ENCODE results near the gene FRMPD4.

FRMPD4 gene

DNA sequence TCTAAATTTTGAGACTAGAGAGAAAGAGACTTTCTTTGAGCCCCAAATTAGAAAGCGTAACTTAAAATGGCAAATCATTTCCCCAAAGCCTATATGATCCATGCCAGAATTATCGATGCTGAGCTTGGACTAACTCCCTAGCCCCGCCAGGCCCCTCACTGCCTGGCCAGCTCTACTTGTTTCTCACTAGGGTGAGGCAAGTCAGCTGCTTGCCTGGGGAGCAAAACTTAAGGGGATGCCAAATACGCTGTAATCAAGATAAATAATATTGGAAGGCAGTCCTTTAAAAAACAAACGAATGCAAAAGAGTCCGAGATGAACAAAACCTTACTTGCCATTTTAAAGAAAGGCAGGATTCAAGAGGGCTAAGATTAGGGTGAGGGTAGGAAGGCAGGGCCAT lies 236.0 kb downstream of the FRMPD4 start:
- DNase-seq = no peak

DNA sequence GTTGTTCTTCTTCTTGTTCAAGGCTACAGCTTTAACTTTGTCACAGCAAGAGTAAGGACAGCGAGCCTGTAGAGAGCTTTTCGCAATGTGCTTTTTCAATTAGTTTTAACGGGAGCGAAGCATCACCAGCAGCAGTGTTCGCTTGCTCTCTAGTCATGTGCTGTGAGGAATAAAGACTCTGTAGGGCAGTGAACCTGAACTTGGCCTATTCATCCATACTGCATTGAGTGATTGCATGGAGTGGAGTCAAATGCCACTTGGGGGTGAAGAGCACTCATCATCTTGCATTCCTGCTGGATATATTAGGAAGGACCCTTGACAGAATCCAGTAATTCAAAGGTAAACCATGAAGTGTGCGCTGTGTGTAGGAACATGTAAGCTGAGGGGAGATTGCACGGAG lies 240.0 kb downstream of the FRMPD4 start:
- no peak for DNase-seq

DNA sequence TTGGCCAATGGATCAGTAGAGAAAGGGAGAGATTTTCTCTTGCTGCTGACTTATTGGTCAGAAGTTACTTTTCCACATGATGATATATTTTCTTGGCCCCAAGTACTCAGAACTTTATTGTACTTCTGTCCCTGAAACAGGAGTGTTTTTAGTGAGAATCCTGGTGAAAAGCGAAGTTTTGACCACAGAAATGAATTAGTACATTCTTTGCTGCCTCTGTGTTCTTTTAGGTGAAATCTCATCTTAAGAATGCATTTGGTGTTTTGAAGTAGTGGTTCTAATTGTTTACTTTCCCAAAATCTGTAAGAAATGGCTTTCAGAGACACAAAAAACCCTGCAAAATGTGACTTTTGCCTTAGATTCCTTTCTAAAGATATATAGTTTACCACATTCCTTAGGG lies 240.4 kb downstream of the FRMPD4 start:
- DNase-seq = no peak

DNA sequence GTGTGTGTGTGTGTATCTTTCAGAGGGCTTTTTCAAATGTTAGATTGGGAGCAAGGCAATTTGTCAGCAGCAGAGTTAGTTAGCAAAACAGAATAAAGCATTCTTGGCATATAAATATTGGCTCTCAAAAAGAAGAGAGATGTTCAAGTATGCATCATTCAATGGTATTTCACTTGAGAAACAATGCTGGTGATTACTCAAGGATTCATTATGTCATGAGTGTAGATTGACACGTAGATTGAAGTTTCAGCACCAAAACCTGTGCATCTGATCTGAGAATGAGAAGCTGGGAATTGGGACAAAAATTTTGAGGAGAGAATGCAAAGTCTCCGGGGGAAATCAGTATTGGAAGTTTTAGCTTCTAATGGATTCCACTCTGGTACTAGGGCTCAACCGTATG lies 241.4 kb downstream of the FRMPD4 start:
- DNase-seq = no peak

DNA sequence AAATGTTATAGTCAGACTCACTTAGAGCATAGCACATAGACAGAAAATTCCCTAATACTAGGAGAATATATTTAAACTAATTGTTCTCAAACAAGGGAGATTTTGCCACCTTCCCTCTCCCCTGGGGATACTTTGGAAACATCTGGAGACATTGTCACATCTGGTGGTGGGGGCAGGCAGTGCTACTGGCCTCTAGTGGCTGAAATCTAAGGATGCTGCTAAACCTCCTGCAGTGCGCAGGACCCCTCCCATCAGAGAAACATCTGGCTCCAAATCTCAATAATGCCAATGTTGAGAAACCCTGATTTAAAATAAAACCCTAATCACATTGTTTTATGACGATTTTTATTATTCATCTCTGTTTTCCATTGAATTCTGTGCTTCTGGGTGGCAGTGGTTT lies 244.9 kb downstream of the FRMPD4 start:
- no peak for DNase-seq

GRCh38 chrX:12390301-12390700 lies 252.0 kb downstream of the FRMPD4 start:
- DNase-seq = no peak

DNA sequence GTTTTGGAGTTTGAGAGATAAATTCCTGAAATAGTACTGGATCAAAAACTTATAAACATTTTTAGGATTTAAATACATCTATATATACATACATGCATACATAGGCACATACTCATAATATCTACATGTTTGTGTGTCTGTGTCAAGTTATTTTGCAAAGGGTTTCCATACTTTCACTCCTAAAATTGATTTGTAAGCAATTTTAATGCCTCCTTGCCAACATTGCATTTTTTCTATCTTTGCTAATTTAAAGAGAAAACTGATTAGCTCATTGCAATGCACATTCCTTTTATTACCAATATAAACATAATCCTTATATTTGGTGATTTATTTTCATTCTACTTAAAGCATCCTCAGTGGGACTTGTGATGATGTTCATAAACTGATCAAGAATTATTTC lies 258.3 kb downstream of the FRMPD4 start:
- DNase-seq = no peak

- DNase-seq = no peak
Measured at GRCh38 chrX:12400218-12400617, 261.9 kb downstream of the FRMPD4 start.

DNA sequence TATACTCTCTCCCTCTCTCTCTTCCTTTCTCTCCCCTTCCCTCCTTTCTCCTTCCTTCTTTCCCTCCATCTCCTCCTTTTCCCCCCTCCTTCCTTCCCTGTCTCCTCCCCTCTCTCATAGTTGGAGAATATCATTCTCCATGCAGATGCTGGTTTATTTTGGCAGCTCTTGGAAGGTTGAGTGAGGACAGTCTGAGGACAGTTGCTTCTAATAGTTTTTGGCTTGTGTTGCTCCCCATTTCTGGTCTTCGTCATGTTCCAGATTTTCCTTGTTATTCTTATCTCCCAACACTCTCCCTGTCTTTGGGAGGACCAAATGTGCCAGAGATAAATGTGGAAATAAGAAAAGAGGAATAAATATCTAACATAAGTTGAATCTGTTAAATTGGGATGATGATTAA lies 263.0 kb downstream of the FRMPD4 start:
- DNase-seq = no peak

GRCh38 chrX:12403474-12404082 lies 265.3 kb downstream of the FRMPD4 start:
- no peak for DNase-seq

DNA sequence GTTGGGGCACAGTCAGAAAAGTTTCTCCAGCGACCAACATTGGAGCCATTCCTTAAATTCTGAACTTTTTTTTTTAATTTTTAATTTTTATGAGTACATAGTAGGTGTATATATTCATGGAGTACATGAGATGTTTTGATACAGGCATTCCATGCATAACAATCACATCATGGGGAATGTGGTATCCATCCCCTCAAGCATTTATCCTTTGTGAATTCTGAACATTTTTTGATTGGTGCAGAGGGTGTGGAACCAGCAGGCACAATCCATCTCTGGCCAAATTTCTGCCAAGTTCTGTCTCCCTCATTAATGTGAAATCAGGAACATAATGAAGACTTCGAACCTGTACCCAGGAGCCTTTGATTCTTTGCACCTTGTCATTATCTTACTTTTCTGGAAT lies 267.0 kb downstream of the FRMPD4 start:
- no peak for DNase-seq

DNA sequence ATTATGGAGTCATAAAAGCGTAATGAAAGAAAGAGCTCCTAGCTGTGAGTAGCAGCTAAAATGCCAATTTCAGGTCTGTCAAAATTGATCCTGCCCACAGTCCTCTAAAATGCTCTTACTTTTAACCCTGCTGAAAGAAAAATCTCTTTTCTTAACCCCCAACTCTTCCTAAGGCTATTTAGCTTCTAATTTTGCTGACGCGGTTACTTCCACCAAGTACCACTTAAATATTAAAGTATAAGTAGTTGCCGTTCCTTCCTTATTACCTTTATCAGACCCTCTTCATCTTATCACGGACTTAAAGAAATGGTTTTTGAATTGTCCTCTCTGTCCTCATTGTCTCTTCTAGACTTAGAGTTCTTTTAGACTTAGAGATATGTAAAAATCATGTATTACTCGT lies 272.2 kb downstream of the FRMPD4 start:
- no peak for DNase-seq

DNA sequence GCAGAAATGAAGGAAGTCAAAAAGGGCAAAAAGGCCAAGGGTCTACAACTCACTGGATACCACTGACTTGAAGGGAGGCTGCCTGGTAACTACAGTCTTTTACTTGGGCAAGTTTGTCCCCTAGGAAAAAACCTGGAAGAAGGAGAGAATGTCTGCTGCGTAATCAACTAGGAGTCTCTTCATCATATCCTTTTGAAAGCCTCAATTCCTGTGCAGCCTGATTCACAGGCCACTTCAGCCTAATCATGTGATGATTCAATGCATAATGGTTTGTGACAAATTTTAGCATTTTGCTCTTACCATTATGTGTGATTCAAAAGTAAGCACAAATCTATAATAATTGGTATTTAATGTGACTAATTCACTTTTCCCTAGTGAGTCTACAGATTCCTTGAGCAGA lies 273.6 kb downstream of the FRMPD4 start:
- no peak for DNase-seq

DNA sequence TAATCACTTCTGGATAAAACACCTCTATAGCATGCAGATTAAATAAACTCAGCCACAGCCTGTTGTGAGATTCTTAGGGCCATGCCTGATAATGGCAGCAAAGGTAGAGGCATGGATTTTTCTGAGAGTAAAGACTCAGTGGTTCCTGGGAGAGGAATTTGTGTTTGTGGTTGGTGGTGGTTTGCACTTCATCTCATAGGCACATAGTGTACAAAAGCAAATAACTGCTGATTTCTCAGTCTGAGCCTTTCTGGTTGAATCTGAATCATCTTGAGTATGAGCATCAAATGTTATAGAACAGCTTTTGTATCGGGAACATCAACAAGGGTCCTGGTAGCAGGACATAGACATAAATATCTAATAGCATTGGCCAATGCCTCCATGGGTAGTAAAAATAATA lies 274.3 kb downstream of the FRMPD4 start:
- no peak for DNase-seq

- no peak for DNase-seq
Measured at GRCh38 chrX:12419591-12419990, 281.3 kb downstream of the FRMPD4 start.

- no peak for DNase-seq
Measured at GRCh38 chrX:12421918-12422317, 283.6 kb downstream of the FRMPD4 start.

- DNase-seq = no peak
Measured at GRCh38 chrX:12423346-12423745, 285.1 kb downstream of the FRMPD4 start.

DNA sequence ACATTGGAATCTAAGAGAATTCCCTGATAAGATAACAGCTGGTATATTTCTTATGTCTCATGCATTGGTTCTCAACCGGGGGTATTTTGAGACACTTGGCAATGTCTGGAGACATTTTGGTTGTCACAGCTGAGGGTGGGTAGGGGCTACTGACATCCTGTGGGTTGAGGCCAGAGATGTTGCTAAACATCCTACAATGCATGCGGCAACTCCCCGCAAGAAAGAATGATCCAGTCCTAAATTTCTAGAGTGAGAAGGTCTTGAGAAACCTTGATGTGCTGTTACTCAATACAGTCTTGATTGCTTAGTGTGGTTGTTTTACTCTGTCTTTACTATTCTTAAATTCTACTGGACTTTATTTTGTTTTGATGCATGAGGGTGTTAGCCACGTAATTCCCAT lies 287.2 kb downstream of the FRMPD4 start:
- no peak for DNase-seq

- no peak for DNase-seq
Measured at GRCh38 chrX:12426420-12426819, 288.1 kb downstream of the FRMPD4 start.

DNA sequence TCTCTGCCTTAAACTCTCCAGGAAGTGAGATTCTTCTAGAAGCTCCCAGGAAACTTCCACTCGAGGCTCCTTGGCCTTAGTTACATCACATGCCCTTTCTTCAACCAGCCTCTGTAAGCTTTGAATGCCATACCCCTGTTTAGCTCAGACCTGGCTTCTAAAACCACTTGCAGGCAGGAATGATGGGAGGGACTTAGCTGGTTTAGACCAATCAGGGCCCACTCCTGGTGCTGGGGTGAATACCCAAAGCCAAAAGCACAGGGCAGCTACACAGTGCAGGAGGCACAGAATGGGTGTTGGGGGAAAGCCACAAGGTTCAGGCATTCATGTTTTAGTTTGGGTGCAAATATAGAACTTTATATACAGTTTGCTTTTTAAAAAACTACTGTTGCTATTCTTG lies 296.2 kb downstream of the FRMPD4 start:
- no peak for DNase-seq

DNA sequence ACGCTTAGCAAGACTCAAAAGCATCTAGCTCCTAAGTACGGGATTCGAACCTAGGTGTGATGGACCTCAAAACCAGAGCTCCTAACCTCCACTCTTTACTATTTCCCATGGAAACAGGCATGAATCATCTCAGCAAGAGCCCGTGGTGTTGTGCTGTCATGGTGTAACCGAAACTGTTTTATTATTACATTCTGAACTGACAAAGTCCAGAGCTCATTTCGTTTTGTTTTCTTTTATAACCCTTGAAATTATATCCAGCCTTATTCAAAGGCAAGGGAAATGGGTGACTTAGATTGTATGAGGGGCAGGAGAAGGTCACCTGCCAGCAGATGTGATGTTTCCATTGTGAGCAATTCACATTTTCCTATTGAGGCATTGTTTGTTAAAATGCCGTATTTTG lies 301.1 kb downstream of the FRMPD4 start:
- no peak for DNase-seq

DNA sequence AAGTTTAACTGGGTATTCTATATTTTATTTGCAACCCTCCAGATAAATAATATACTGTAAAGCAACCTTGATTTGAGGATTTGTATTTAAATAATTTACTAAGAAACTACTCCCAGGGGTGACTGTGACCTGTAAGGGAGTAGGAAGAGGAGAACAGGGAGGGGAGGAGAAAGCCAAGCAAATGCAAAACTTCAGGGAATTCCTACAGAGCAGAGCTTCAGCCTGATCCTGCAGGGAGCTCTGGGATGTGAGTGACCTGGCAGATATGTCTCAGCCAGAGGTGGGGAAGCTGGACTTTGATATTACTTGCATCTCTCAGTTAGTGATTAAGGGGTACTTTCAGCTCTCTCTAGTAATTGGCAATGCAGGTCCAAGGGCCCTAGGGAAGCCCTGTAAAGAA lies 302.0 kb downstream of the FRMPD4 start:
- no peak for DNase-seq

GRCh38 chrX:12441381-12442128 lies 303.3 kb downstream of the FRMPD4 start:
- DNase-seq = no peak

DNA sequence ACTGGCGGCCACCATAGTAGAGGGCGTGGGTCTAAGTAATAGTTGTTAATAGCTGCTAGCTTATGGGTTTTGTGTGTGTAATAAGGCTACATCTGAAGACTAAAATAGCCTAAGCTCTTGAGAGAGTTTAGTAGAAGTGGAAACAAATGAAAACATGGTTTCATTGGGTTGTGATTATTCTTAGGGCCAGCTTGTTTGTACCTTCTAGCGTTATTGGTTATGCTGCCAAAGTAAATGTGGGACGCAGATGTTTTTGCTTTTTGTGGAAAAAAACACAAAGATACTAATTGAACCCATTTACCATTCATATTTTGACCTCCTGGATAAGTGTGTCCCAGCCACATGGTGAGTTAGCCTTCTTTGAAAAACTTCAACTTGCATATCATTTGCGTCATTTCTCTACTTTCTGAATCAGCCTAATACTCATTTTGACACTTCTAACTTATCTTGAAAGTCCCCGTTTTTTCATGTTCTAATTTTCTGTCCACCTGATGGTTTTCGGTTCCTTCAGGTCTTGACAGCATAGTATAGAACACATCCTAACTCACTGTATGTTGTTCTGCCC lies 305.3 kb downstream of the FRMPD4 start:
- DNase-seq = no peak

All from activated gamma-delta T cell (primary cell).